WTC11 (cell line): ENCODE measurements around the gene F11R. TPM values are rescaled to one million over a fixed set of nuclear protein-coding genes. Genes with fewer than 3 reads are reported as not detected.

Experiments
- ATAC-seq: fragments of 200-7000 bp; cut with Tn5 transposase; 2 replicates; pipeline ENCODE4 v1.10.0; 2021; ENCODE audit warnings: mild to moderate bottlenecking, moderate library complexity
- CTCF ChIA-PET: fragments of 300-600 bp; sonication (Branson Sonifier 250); formaldehyde crosslinking; loops from one replicate; lab custom pipeline; 2021; ENCODE audit warnings: antibody characterized with exemption; lab: Charles Lee
- POLR2A ChIA-PET: fragments of 350-600 bp; sonication (Branson Sonifier 250); formaldehyde crosslinking; loops from one replicate; lab custom pipeline; 2021; ENCODE audit warnings: antibody characterized with exemption; lab: Charles Lee
- DNase-seq: peaks from one replicate; pipeline ENCODE4 v3.0.0; 2021; ENCODE audit warnings: low spot score
- H3K27ac Mint-ChIP-seq: 2 replicates; pipeline ENCODE4 v1.8.0; 2021; ENCODE audit warnings: mixed read lengths
- H3K27me3 Mint-ChIP-seq: 2 replicates; pipeline ENCODE4 v1.8.0; 2021; ENCODE audit warnings: low read depth, mild to moderate bottlenecking, moderate library complexity, mixed read lengths
- H3K36me3 Mint-ChIP-seq: 2 replicates; pipeline ENCODE4 v1.8.0; 2021; ENCODE audit warnings: mixed read lengths
- H3K4me1 Mint-ChIP-seq: 2 replicates; pipeline ENCODE4 v1.8.0; 2022; ENCODE audit warnings: mixed read lengths
- H3K4me3 Mint-ChIP-seq: 2 replicates; pipeline ENCODE4 v1.8.0; 2021; ENCODE audit warnings: mild to moderate bottlenecking, moderate library complexity, mixed read lengths
- H3K9me3 Mint-ChIP-seq: 2 replicates; pipeline ENCODE4 v1.8.0; 2021; ENCODE audit warnings: mixed read lengths
- AR ChIP-seq: fragments of 250-450 bp; sonication (Bioruptor Pico); IDR thresholded peaks from 2 replicates; pipeline ENCODE4 v1.9.0; 2021; ENCODE audit warnings: mild to moderate bottlenecking
- ARID4B ChIP-seq: sonication (generic); formaldehyde crosslinking; IDR thresholded peaks from 2 replicates; pipeline ENCODE4 v1.8.0; 2023; ENCODE audit warnings: missing genetic modification reagents, mild to moderate bottlenecking, borderline replicate concordance
- CREB1 ChIP-seq: sonication (generic); formaldehyde crosslinking; IDR thresholded peaks from 2 replicates; pipeline ENCODE4 v1.8.0; 2023; ENCODE audit warnings: mild to moderate bottlenecking, missing genetic modification reagents
- CTCF ChIP-seq: fragments of 200-600 bp; IDR thresholded peaks from 2 replicates; pipeline ENCODE4 v1.8.0; 2022; ENCODE audit warnings: antibody characterized with exemption
- E2F1 ChIP-seq: sonication (generic); formaldehyde crosslinking; IDR thresholded peaks from 2 replicates; pipeline ENCODE4 v1.8.0; 2022; ENCODE audit warnings: mild to moderate bottlenecking, missing genetic modification reagents
- E2F5 ChIP-seq: sonication (generic); formaldehyde crosslinking; IDR thresholded peaks from 2 replicates; pipeline ENCODE4 v1.8.1; 2022; ENCODE audit warnings: mild to moderate bottlenecking, moderate library complexity, missing genetic modification reagents
- EMX1 ChIP-seq: fragments of 250-450 bp; sonication (Bioruptor Pico); IDR thresholded peaks from 2 replicates; pipeline ENCODE4 v1.8.0; 2021; ENCODE audit warnings: mild to moderate bottlenecking
- PRDM15 ChIP-seq: sonication (generic); formaldehyde crosslinking; IDR thresholded peaks from 2 replicates; pipeline ENCODE4 v1.8.0; 2022; ENCODE audit warnings: missing genetic modification reagents
- PRRX2 ChIP-seq: fragments of 250-450 bp; sonication (Bioruptor Pico); IDR thresholded peaks from 2 replicates; pipeline ENCODE4 v1.8.0; 2021; ENCODE audit warnings: mild to moderate bottlenecking
- SMAD4 ChIP-seq: sonication (generic); formaldehyde crosslinking; IDR thresholded peaks from 2 replicates; pipeline ENCODE4 v1.8.0; 2022; ENCODE audit warnings: mild to moderate bottlenecking, missing genetic modification reagents
- SOX15 ChIP-seq: fragments of 250-450 bp; sonication (Bioruptor Pico); IDR thresholded peaks from 2 replicates; pipeline ENCODE4 v1.9.0; 2021; ENCODE audit warnings: mild to moderate bottlenecking
- TP53 ChIP-seq: sonication (generic); formaldehyde crosslinking; IDR thresholded peaks from 2 replicates; pipeline ENCODE4 v1.8.1; 2023; ENCODE audit warnings: mild to moderate bottlenecking, missing genetic modification reagents
- ZNF263 ChIP-seq: sonication (generic); formaldehyde crosslinking; IDR thresholded peaks from 2 replicates; pipeline ENCODE4 v1.8.1; 2022; ENCODE audit warnings: low read depth, mild to moderate bottlenecking, moderate library complexity, missing genetic modification reagents
- ZNF396 ChIP-seq: fragments of 250-450 bp; sonication (Bioruptor Pico); IDR thresholded peaks from 2 replicates; pipeline ENCODE4 v1.8.0; 2021; ENCODE audit warnings: mild to moderate bottlenecking, moderate library complexity, borderline replicate concordance
- ZNF425 ChIP-seq: fragments of 250-450 bp; sonication (Bioruptor Pico); conservative IDR thresholded peaks from 2 replicates; pipeline ENCODE4 v1.9.0; 2021; ENCODE audit warnings: mild to moderate bottlenecking
- total RNA-seq: library from RNA; stranded (reverse); gene quantifications from 3 replicates; pipeline ENCODE4 v1.2.3, GENCODE V29; 2021

F11R gene
- total RNA-seq, 1 experiment from 2014 or later = 202 TPM

GRCh38 chr1:161037661-161038522, 16.9 kb upstream of the F11R start (continued):
- TF ChIP-seq ZNF425 (CRISPR knock-in tag) (no peak), SMAD4 (no peak)

GRCh38 chr1:161033751-161034150, 12.8 kb upstream of the F11R start:
- H3K4me1 Mint-ChIP-seq = peaks cover 26% of the 10 kb centered on the region
- ChIA-PET CTCF (interaction anchor here (0.5 to 0.8 kb wide), 2 partner anchors 8 to 19 kb away, joined by 3 to 4 read pairs; no protein-coding TSS in a partner anchor), POLR2A (interaction anchor here (3.7 kb wide), 1 partner anchor 12 kb away, joined by 15 read pairs; the partner anchor contains the start of gene F11R)
- peaks cover 6% of the 10 kb centered on the region; the same call in 1 of the 2 replicates for H3K9me3 Mint-ChIP-seq
- ATAC-seq = no peak
- DNase-seq = no peak
- H3K27ac Mint-ChIP-seq = no peak overlapping the region
- H3K27me3 Mint-ChIP-seq = no peaks in the 10 kb centered on the region
- H3K36me3 Mint-ChIP-seq = peaks cover 10% of the 10 kb centered on the region
- H3K4me3 Mint-ChIP-seq = no peak overlapping the region
- TF ChIP-seq ZNF396 (CRISPR knock-in tag) = no peak
- no peak for TF ChIP-seq TP53 (CRISPR knock-in tag)
- TF ChIP-seq PRRX2 (CRISPR knock-in tag) = no peak
- no peak for TF ChIP-seq AR
- TF ChIP-seq SMAD4 = no peak
- TF ChIP-seq E2F1 (CRISPR knock-in tag) = no peak
- no peak for TF ChIP-seq SOX15 (CRISPR knock-in tag)
- no peak for TF ChIP-seq ARID4B (CRISPR knock-in tag)
- no peak for TF ChIP-seq CREB1 (CRISPR knock-in tag)
- no peak for TF ChIP-seq ZNF263 (CRISPR knock-in tag)
- TF ChIP-seq CTCF = no peak
- no peak for TF ChIP-seq E2F5 (CRISPR knock-in tag)
- TF ChIP-seq EMX1 (CRISPR knock-in tag) = no peak
- no peak for TF ChIP-seq PRDM15 (CRISPR knock-in tag)
